Measurements from ENCODE around the gene RPL4. TPM values are rescaled to one million over a fixed set of nuclear protein-coding genes. Genes with fewer than 3 reads are reported as not detected.

Gene RPL4
- polyA plus RNA-seq, 3 donors, result 533 to 1,696 (median 536) TPM

DNA sequence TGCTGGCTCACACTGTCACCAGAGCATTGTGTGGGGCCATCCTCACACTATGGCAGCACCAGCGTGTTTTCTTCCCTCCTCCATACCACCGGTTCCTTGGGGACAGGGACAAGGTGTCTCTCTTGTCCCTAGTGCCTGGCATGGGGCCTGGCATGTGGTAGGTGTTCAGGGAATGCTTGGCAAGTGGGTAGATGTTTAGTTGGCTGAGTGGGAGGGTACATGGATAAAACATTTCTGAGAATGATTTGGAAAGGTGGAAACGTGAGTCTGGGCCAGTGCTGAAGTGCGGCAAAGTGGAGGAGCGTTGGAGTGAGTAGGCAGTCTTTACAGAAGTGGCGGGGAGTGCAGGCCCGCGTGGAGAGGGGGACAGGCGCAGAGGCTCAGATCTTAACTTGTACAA lies 22.1 kb downstream of the RPL4 start:
- Mint-ChIP-seq H3K36me3 (peaks cover 68 to 81% of the 10 kb centered on the region in 2 donors), H3K9me3 (peaks cover 0 to 6% (median 0%) of the 10 kb centered on the region in 7 donors), H3K27ac (peak overlapping the region in 6 of 7 donors; percentile 2 to 83 (median 56)), H3K27me3 (ENCODE audit: low read depth in 3 of 3) (peaks cover 0 to 2% (median 0%) of the 10 kb centered on the region in 3 donors), H3K4me1 (peaks cover 37% of the 10 kb centered on the region), H3K4me3 (no peak overlapping the region)
- H3K27ac ChIP-seq (ENCODE audit: low read depth in 1 of 2, low read length in 2 of 2), result peak overlapping the region in 1 of 2 donors; percentile 48
- H3K4me3 ChIP-seq (replicated peaks in 1 of 3; ENCODE audit: low read depth in 2 of 3, low read length in 3 of 3), result peak overlapping the region in 1 of 3 experiments; percentile 1
- 86% methylated on average over 4 of the region's 9 CpGs for WGBS (ENCODE audit: insufficient coverage)
- intact Hi-C loops (cut with micrococcal nuclease), result no loop called here
- no peaks in the 10 kb centered on the region for H3K9me3 ChIP-seq (replicated peaks in 1 of 2; ENCODE audit: control insufficient read depth in 1 of 2, insufficient read depth in 1 of 2, low read length in 2 of 2)
- no peak overlapping the region for H2AFZ ChIP-seq (ENCODE audit: insufficient read depth, low read depth, low read length, poor library complexity, severe bottlenecking)
- peak overlapping the region; percentile 21 for H3K9ac ChIP-seq (ENCODE audit: insufficient read depth, low read length, poor library complexity, severe bottlenecking)
- peaks cover 54 to 64% of the 10 kb centered on the region in 2 donors for H3K36me3 ChIP-seq (replicated peaks in 1 of 2; ENCODE audit: control insufficient read depth in 1 of 2, insufficient read depth in 2 of 2, low read length in 2 of 2)
- peaks cover 88% of the 10 kb centered on the region for H4K20me1 ChIP-seq (ENCODE audit: insufficient read depth, low read length)
- peaks cover 12 to 25% of the 10 kb centered on the region in 2 donors for H3K4me1 ChIP-seq (ENCODE audit: control insufficient read depth in 1 of 2, insufficient read depth in 2 of 2, low read length in 2 of 2)
- H3K27me3 ChIP-seq (ENCODE audit: control insufficient read depth in 2 of 2, insufficient read depth in 2 of 2, low read length in 2 of 2), result no peaks in the 10 kb centered on the region
- no peak for DNase-seq
- no peak overlapping the region for H3K4me2 ChIP-seq (replicated peaks; ENCODE audit: extremely low read depth, low read length, poor library complexity, severe bottlenecking)
- peaks cover 6% of the 10 kb centered on the region for H3K79me2 ChIP-seq (ENCODE audit: insufficient read depth, low read length)
- TF ChIP-seq CTCF (IDR thresholded peaks at IDR 0.05), result no peak

DNA sequence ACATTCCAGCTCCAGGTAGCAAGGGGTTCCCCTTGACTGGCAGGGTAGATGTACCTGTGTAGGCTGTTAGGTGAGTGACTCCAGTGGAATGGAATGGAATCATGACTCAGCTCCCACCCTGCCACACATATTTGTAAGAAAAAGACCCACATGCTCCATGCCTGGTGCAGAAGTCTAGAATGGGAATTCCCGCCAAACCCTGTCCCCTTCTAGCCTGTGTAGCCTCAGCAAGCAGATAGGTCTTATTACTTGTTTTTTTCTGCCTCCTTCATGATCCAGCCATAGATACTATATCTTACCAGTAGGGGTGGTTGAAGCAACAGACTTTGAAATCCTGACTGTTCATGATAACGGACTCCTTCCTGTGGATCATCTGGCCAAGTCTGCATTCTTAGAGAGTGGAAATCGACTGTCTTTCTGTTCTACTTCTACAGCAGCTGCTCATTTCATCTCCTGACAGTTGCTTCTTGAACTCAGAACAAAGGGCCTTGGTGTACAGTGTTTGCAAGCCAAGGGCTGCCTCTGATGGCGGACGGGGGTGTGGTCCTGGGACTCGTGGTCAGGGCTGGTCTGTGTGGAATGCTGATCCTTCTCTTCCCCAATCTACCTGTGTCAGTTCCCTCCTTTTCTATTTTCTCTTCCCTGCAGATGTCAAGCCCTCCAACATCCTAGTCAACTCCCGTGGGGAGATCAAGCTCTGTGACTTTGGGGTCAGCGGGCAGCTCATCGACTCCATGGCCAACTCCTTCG lies 23.4 kb downstream of the RPL4 start:
- peaks cover 58 to 77% of the 10 kb centered on the region in 2 donors for H3K36me3 Mint-ChIP-seq
- H3K9me3 Mint-ChIP-seq, result peaks cover 0 to 6% (median 0%) of the 10 kb centered on the region in 7 donors
- H3K27me3 ChIP-seq (ENCODE audit: control insufficient read depth in 2 of 2, insufficient read depth in 2 of 2, low read length in 2 of 2), result no peaks in the 10 kb centered on the region
- peak overlapping the region in 1 of 7 donors; percentile 34 for H3K27ac Mint-ChIP-seq
- DNase-seq, result no peak
- no peaks in the 10 kb centered on the region for H3K9me3 ChIP-seq (replicated peaks in 1 of 2; ENCODE audit: control insufficient read depth in 1 of 2, insufficient read depth in 1 of 2, low read length in 2 of 2)
- no peak overlapping the region for H3K27ac ChIP-seq (ENCODE audit: low read depth in 1 of 2, low read length in 2 of 2)
- no peak overlapping the region for H2AFZ ChIP-seq (ENCODE audit: insufficient read depth, low read depth, low read length, poor library complexity, severe bottlenecking)
- no peak overlapping the region for H3K4me3 ChIP-seq (replicated peaks in 1 of 3; ENCODE audit: low read depth in 2 of 3, low read length in 3 of 3)
- H3K4me1 ChIP-seq (ENCODE audit: control insufficient read depth in 1 of 2, insufficient read depth in 2 of 2, low read length in 2 of 2), result peaks cover 12 to 25% of the 10 kb centered on the region in 2 donors
- H4K20me1 ChIP-seq (ENCODE audit: insufficient read depth, low read length), result peaks cover 92% of the 10 kb centered on the region
- H3K9ac ChIP-seq (ENCODE audit: insufficient read depth, low read length, poor library complexity, severe bottlenecking), result no peak overlapping the region
- TF ChIP-seq CTCF (IDR thresholded peaks at IDR 0.05), result no peak
- H3K79me2 ChIP-seq (ENCODE audit: insufficient read depth, low read length), result peaks cover 6% of the 10 kb centered on the region
- intact Hi-C loops (cut with micrococcal nuclease), result no loop called here
- H3K4me1 Mint-ChIP-seq, result peaks cover 38% of the 10 kb centered on the region
- peaks cover 41 to 60% of the 10 kb centered on the region in 2 donors for H3K36me3 ChIP-seq (replicated peaks in 1 of 2; ENCODE audit: control insufficient read depth in 1 of 2, insufficient read depth in 2 of 2, low read length in 2 of 2)
- H3K4me3 Mint-ChIP-seq, result no peak overlapping the region
- H3K27me3 Mint-ChIP-seq (ENCODE audit: low read depth in 3 of 3), result peaks cover 0 to 2% (median 0%) of the 10 kb centered on the region in 3 donors
- H3K4me2 ChIP-seq (replicated peaks; ENCODE audit: extremely low read depth, low read length, poor library complexity, severe bottlenecking), result no peak overlapping the region
- WGBS (ENCODE audit: insufficient coverage), result 98% methylated on average over 7 of the region's 10 CpGs
